Esophagus muscularis mucosa (tissue), 4 donors: ENCODE measurements around the gene PSME1.

Experiments used
- EP300 ChIP-seq: sonication (generic); formaldehyde crosslinking; IDR thresholded peaks from one replicate; pipeline ENCODE4 v1.6.1; 2017; ENCODE audit warnings: antibody characterized with exemption
- POLR2A ChIP-seq: fragments of 450-650 bp; IDR thresholded peaks from one replicate; pipeline ENCODE4 v1.6.1; 2017; ENCODE audit warnings: antibody characterized with exemption, moderate library complexity, mild to moderate bottlenecking, low read depth
- TF ChIP-seq, protein P1 (sequence below), 3 experiments: fragments of 200-600 bp in 2 of 3; fragments of 450-650 bp in 1 of 3; sonication (generic) in 2 of 3; IDR thresholded peaks; one replicate each; pipeline ENCODE4 v1.5.1; 2017 to 2019; ENCODE audit warnings: antibody characterized with exemption in 3 of 3, mild to moderate bottlenecking in 2 of 3, moderate library complexity in 1 of 3

DNA sequence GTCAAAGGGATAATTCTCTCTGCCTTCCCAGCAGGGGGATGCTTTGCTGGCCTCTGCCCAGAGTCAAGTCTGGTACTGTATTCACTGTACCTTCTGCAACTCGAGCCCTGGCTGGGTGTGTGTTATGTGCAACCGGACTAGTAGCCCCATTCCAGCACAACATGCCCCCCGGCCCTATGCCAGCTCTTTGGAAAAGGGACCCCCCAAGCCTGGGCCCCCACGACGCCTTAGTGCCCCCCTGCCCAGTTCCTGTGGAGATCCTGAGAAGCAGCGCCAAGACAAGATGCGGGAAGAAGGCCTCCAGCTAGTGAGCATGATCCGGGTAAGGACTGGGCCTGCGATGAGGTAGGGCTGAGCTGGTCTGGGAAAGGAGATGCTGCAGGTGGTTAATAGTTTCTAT is 14.6 kb downstream of the PSME1 start:
- TF ChIP-seq, protein P1, sequence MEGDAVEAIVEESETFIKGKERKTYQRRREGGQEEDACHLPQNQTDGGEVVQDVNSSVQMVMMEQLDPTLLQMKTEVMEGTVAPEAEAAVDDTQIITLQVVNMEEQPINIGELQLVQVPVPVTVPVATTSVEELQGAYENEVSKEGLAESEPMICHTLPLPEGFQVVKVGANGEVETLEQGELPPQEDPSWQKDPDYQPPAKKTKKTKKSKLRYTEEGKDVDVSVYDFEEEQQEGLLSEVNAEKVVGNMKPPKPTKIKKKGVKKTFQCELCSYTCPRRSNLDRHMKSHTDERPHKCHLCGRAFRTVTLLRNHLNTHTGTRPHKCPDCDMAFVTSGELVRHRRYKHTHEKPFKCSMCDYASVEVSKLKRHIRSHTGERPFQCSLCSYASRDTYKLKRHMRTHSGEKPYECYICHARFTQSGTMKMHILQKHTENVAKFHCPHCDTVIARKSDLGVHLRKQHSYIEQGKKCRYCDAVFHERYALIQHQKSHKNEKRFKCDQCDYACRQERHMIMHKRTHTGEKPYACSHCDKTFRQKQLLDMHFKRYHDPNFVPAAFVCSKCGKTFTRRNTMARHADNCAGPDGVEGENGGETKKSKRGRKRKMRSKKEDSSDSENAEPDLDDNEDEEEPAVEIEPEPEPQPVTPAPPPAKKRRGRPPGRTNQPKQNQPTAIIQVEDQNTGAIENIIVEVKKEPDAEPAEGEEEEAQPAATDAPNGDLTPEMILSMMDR (IDR thresholded peaks at IDR 0.05) = no peak
- TF ChIP-seq POLR2A (no peak), EP300 (no peak)
